ENCODE measurements around the gene TM4SF1.

TM4SF1 gene

DNA sequence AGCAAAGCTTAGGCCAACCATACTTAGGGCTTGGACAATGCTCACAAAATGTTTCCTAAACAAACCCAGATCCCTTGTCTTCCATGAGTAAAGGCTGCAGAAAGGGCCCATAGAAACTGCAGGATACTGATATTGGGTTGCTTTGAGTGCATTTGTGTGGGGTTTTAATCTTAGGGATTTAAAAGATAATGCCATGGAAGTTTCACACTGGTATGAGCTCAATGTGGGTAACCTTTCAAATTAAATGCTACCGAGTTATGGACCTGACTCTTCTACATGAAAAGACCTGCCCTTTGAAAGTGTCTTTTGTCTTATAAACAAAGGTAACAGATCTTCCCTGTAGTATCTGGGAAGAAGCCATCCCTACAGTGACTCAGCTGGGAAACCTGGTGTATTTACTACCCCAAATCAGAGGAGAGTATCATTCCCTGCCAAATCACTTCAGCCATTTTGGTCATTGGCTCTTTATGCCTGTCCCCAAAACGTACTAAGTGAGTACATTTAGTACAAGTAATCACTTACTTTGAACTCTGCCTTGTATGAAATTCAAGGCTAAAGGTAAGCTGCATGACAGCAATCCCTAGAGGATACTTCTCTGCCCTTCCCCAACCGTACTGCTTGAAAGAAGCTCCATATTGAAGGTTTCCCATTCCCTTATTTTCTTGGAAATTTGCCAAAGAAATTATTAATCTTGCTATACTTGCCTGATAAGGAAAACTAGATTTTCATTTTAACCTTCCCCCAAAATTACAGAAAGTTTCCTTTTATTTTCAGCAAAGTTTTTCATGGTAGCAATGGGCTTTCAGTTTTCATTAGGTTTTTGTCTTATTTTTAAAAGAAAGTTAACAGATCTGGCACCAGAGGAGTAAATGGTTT is 7.2 kb downstream of the TM4SF1 start:
- H3K4me2 ChIP-seq (ENCODE audit: low read length, poor library complexity, severe bottlenecking) = no peak overlapping the region
- peaks cover 5 to 13% of the 10 kb centered on the region in 2 experiments for H3K36me3 ChIP-seq (ENCODE audit: control insufficient read depth in 1 of 2, insufficient read depth in 2 of 2, low read depth in 1 of 2, low read length in 2 of 2)
- H3K27me3 ChIP-seq (ENCODE audit: control insufficient read depth in 1 of 2, insufficient read depth in 1 of 2, low read length in 2 of 2) = no peaks in the 10 kb centered on the region
- peak overlapping the region; percentile 77 to 78 for H3K18ac ChIP-seq (ENCODE audit: low read depth in 1 of 2, low read length in 2 of 2)
- no peaks in the 10 kb centered on the region for H3K79me1 ChIP-seq (replicated peaks; ENCODE audit: low read length, poor library complexity, severe bottlenecking)
- no peak overlapping the region for H2BK120ac ChIP-seq (ENCODE audit: low read depth, low read length)
- WGBS = 59% methylated on average over 3 of the region's 3 CpGs
- H2AK5ac ChIP-seq (ENCODE audit: low read length, severe bottlenecking) = peak overlapping the region; percentile 47
- H2BK5ac ChIP-seq (ENCODE audit: low read depth, low read length, poor library complexity, severe bottlenecking) = no peak overlapping the region
- H2BK15ac ChIP-seq (ENCODE audit: low read depth, poor library complexity, severe bottlenecking) = no peak overlapping the region
- peak overlapping the region; percentile 39 for H2AFZ ChIP-seq (ENCODE audit: low read depth, low read length)
- H4K91ac ChIP-seq (ENCODE audit: low read length) = peak overlapping the region; percentile 55
- no peaks in the 10 kb centered on the region for H3K9me3 ChIP-seq (ENCODE audit: control insufficient read depth, low read length)
- H3K4me1 ChIP-seq (ENCODE audit: control insufficient read depth, insufficient read depth, low read depth, low read length) = peaks cover 6% of the 10 kb centered on the region
- no peak overlapping the region for H3K23ac ChIP-seq (ENCODE audit: low read length in 2 of 2)
- H4K8ac ChIP-seq (ENCODE audit: low read length) = peak overlapping the region; percentile 59
- peak overlapping the region in 1 of 2 experiments; percentile 82 for H3K4ac ChIP-seq (ENCODE audit: low read depth in 1 of 2, low read length in 2 of 2)
- H3K4me3 ChIP-seq (ENCODE audit: insufficient read depth in 1 of 2, low read depth in 1 of 2, low read length in 2 of 2) = no peak overlapping the region
- peak overlapping the region; percentile 71 for H3K27ac ChIP-seq (ENCODE audit: low read length, poor library complexity, severe bottlenecking)
- peak overlapping the region; percentile 4 for H3K9ac ChIP-seq (ENCODE audit: low read length)
- H3K14ac ChIP-seq (ENCODE audit: low read length in 2 of 2) = no peak overlapping the region
- peak; percentile 65 for DNase-seq
- H2BK12ac ChIP-seq (ENCODE audit: low read length in 2 of 2) = peak overlapping the region in 1 of 2 experiments; percentile 62

GRCh38 chr3:149368674-149369497 is 8.6 kb downstream of the TM4SF1 start:
- H3K27me3 ChIP-seq (ENCODE audit: control insufficient read depth in 1 of 2, insufficient read depth in 1 of 2, low read length in 2 of 2) = no peaks in the 10 kb centered on the region
- no peaks in the 10 kb centered on the region for H3K79me1 ChIP-seq (replicated peaks; ENCODE audit: low read length, poor library complexity, severe bottlenecking)
- H3K23ac ChIP-seq (ENCODE audit: low read length in 2 of 2) = no peak overlapping the region
- H2BK15ac ChIP-seq (ENCODE audit: low read depth, poor library complexity, severe bottlenecking) = no peak overlapping the region
- no peak overlapping the region for H3K27ac ChIP-seq (ENCODE audit: low read length, poor library complexity, severe bottlenecking)
- peaks cover 6% of the 10 kb centered on the region for H3K4me1 ChIP-seq (ENCODE audit: control insufficient read depth, insufficient read depth, low read depth, low read length)
- no peak overlapping the region for H3K14ac ChIP-seq (ENCODE audit: low read length in 2 of 2)
- no peak overlapping the region for H2AFZ ChIP-seq (ENCODE audit: low read depth, low read length)
- no peak overlapping the region for H3K4me3 ChIP-seq (ENCODE audit: insufficient read depth in 1 of 2, low read depth in 1 of 2, low read length in 2 of 2)
- no peak overlapping the region for H2BK12ac ChIP-seq (ENCODE audit: low read length in 2 of 2)
- no peak overlapping the region for H2BK120ac ChIP-seq (ENCODE audit: low read depth, low read length)
- peak; percentile 36 for DNase-seq
- no peaks in the 10 kb centered on the region for H3K9me3 ChIP-seq (ENCODE audit: control insufficient read depth, low read length)
- H4K8ac ChIP-seq (ENCODE audit: low read length) = no peak overlapping the region
- no peak overlapping the region for H2AK5ac ChIP-seq (ENCODE audit: low read length, severe bottlenecking)
- H3K18ac ChIP-seq (ENCODE audit: low read depth in 1 of 2, low read length in 2 of 2) = peak overlapping the region; percentile 16 to 25
- no peak overlapping the region for H4K91ac ChIP-seq (ENCODE audit: low read length)
- peaks cover 4 to 10% of the 10 kb centered on the region in 2 experiments for H3K36me3 ChIP-seq (ENCODE audit: control insufficient read depth in 1 of 2, insufficient read depth in 2 of 2, low read depth in 1 of 2, low read length in 2 of 2)
- H2BK5ac ChIP-seq (ENCODE audit: low read depth, low read length, poor library complexity, severe bottlenecking) = no peak overlapping the region
- no peak overlapping the region for H3K4ac ChIP-seq (ENCODE audit: low read depth in 1 of 2, low read length in 2 of 2)
- no peak overlapping the region for H3K9ac ChIP-seq (ENCODE audit: low read length)
- WGBS = 91% methylated on average over 4 of the region's 6 CpGs
- no peak overlapping the region for H3K4me2 ChIP-seq (ENCODE audit: low read length, poor library complexity, severe bottlenecking)

DNA sequence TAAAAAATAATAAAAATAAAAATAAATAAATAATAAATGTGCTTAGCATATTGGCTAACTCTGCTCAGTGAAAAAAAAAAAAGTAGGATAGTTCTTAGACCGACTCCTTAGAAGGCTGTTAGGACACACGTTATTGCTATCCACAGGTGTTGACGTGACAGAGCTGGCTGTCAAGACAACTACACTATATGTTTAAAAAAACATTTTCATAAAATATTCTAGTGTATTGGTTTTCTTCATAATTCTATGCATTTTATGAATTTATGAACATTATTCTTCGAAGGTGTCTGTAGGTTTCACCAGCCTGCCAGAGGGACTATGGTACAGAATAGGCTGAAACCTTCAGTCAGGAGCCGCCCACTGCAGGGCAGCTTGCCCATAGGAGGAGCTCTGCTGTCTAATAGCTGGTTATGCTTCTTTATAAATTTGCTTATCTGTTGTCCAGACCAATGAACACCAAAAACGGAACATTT is 9.2 kb downstream of the TM4SF1 start:
- Histone ChIP-seq H3K18ac (ENCODE audit: low read depth in 1 of 2, low read length in 2 of 2) (no peak overlapping the region), H2BK12ac (ENCODE audit: low read length in 2 of 2) (no peak overlapping the region), H3K4me1 (ENCODE audit: control insufficient read depth, insufficient read depth, low read depth, low read length) (peaks cover 6% of the 10 kb centered on the region), H3K4me3 (ENCODE audit: insufficient read depth in 1 of 2, low read depth in 1 of 2, low read length in 2 of 2) (no peak overlapping the region), H4K8ac (ENCODE audit: low read length) (no peak overlapping the region), H3K9ac (ENCODE audit: low read length) (no peak overlapping the region), H2BK5ac (ENCODE audit: low read depth, low read length, poor library complexity, severe bottlenecking) (no peak overlapping the region), H3K23ac (ENCODE audit: low read length in 2 of 2) (no peak overlapping the region), H2AFZ (ENCODE audit: low read depth, low read length) (no peak overlapping the region), H3K4me2 (ENCODE audit: low read length, poor library complexity, severe bottlenecking) (no peak overlapping the region), H3K79me1 (replicated peaks; ENCODE audit: low read length, poor library complexity, severe bottlenecking) (no peaks in the 10 kb centered on the region), H3K14ac (ENCODE audit: low read length in 2 of 2) (no peak overlapping the region), H2BK15ac (ENCODE audit: low read depth, poor library complexity, severe bottlenecking) (no peak overlapping the region), H3K4ac (ENCODE audit: low read depth in 1 of 2, low read length in 2 of 2) (no peak overlapping the region), H3K27me3 (ENCODE audit: control insufficient read depth in 1 of 2, insufficient read depth in 1 of 2, low read length in 2 of 2) (no peaks in the 10 kb centered on the region), H4K91ac (ENCODE audit: low read length) (no peak overlapping the region), H3K27ac (ENCODE audit: low read length, poor library complexity, severe bottlenecking) (peak overlapping the region; percentile 30), H2AK5ac (ENCODE audit: low read length, severe bottlenecking) (no peak overlapping the region), H3K36me3 (ENCODE audit: control insufficient read depth in 1 of 2, insufficient read depth in 2 of 2, low read depth in 1 of 2, low read length in 2 of 2) (peaks cover 4 to 10% of the 10 kb centered on the region in 2 experiments), H3K9me3 (ENCODE audit: control insufficient read depth, low read length) (no peaks in the 10 kb centered on the region), H2BK120ac (ENCODE audit: low read depth, low read length) (no peak overlapping the region)
- 100% methylated on average over 5 of the region's 6 CpGs for WGBS
- DNase-seq = no peak

Data from mesenchymal stem cell (in vitro differentiated cells and primary cell).